Endodermal cell (in vitro differentiated cells): Measurements from ENCODE around the gene SUDS3. TPM values are rescaled to one million over a fixed set of nuclear protein-coding genes. Genes with fewer than 3 reads are reported as not detected.
"Not testable (repeated sequence)": the region's sequence is repeated elsewhere in the genome, so short reads cannot be mapped to it uniquely, and the experiment has no call there.

Experiments
- DNase-seq: peaks from one replicate; pipeline ENCODE4 v3.0.0-alpha.2; 2017
- H3K27ac ChIP-seq: 2 replicates; pipeline ENCODE4 v1.5.1; 2013; ENCODE audit warnings: mild to moderate bottlenecking, low read depth, low read length, moderate library complexity
- H3K27me3 ChIP-seq: 2 replicates; pipeline ENCODE4 v1.6.1; 2013; ENCODE audit warnings: mild to moderate bottlenecking, low read length, moderate library complexity; ENCODE audit not compliant: insufficient read depth, control insufficient read depth, poor library complexity, severe bottlenecking
- H3K36me3 ChIP-seq: 2 replicates; pipeline ENCODE4 v1.7.0; 2013; ENCODE audit warnings: mild to moderate bottlenecking, low read length, moderate library complexity; ENCODE audit not compliant: control insufficient read depth, insufficient read depth
- H3K4me1 ChIP-seq: one replicate; pipeline ENCODE4 v1.7.0; 2013; ENCODE audit warnings: low read length; ENCODE audit not compliant: control insufficient read depth, insufficient read depth
- H3K4me3 ChIP-seq: 2 replicates; pipeline ENCODE4 v1.5.1; 2013; ENCODE audit warnings: mild to moderate bottlenecking, low read length, moderate library complexity
- H3K9ac ChIP-seq: 2 replicates; pipeline ENCODE4 v1.6.1; 2013; ENCODE audit warnings: mild to moderate bottlenecking, low read length, moderate library complexity; ENCODE audit not compliant: poor library complexity, severe bottlenecking; ENCODE audit errors: extremely low read depth
- H3K9me3 ChIP-seq: 2 replicates; pipeline ENCODE4 v1.6.1; 2013; ENCODE audit warnings: mild to moderate bottlenecking, low read length, moderate library complexity; ENCODE audit not compliant: control insufficient read depth
- H3K27ac Mint-ChIP-seq: 2 replicates; pipeline ENCODE4 v1.8.0; 2020; ENCODE audit warnings: mixed read lengths
- H3K27me3 Mint-ChIP-seq: 2 replicates; pipeline ENCODE4 v1.8.0; 2021; ENCODE audit warnings: mild to moderate bottlenecking, mixed read lengths; ENCODE audit not compliant: insufficient read depth
- H3K36me3 Mint-ChIP-seq: 2 replicates; pipeline ENCODE4 v1.8.0; 2020; ENCODE audit warnings: low read depth, mixed read lengths
- H3K4me1 Mint-ChIP-seq: 2 replicates; pipeline ENCODE4 v1.8.0; 2020; ENCODE audit warnings: mixed read lengths
- H3K4me3 Mint-ChIP-seq: 2 replicates; pipeline ENCODE4 v1.8.0; 2020; ENCODE audit warnings: mild to moderate bottlenecking, moderate library complexity, mixed read lengths
- H3K9me3 Mint-ChIP-seq: 2 replicates; pipeline ENCODE4 v1.8.0; 2020; ENCODE audit warnings: mild to moderate bottlenecking, mixed read lengths
- CTCF ChIP-seq: fragments of 200-600 bp; sonication (generic); conservative IDR thresholded peaks from 2 replicates; pipeline ENCODE4 v1.5.0; 2021; ENCODE audit warnings: antibody characterized with exemption, mild to moderate bottlenecking
- WGBS, 2 experiments: methylation state at CpG; one replicate each; pipeline versions ENCODE4 v1.1.5 to v1.1.7; 2013; ENCODE audit warnings: missing lambda C conversion rate in 2 of 2, mixed read lengths in 1 of 2; ENCODE audit not compliant: insufficient coverage in 1 of 2, insufficient read length in 1 of 2; 5-methylcytosine and 5-hydroxymethylcytosine counted together
- total RNA-seq, 2 donors: library from RNA; stranded (reverse); fragmentation: NEBNext Ultra II Directional in 1 of 2; extraction: Animal tissue kit (Norgen Biotek cat#: 25700) in 1 of 2; gene quantifications; 2 replicates in 1 of 2; 3 replicates in 1 of 2; pipeline ENCODE4 v1.2.1, GENCODE V29; 2021

Gene SUDS3
- total RNA-seq, 2 donors from 2014 or later, result 51.4 to 57.9 TPM

- H3K36me3 ChIP-seq, result no peaks in the 10 kb centered on the region
- WGBS, 2 experiments, result 91 to 98% methylated on average over 5 to 6 of the region's 6 CpGs
- Mint-ChIP-seq H3K9me3 (peaks cover 12% of the 10 kb centered on the region), H3K27me3 (no peaks in the 10 kb centered on the region), H3K27ac (no peak overlapping the region), H3K4me1 (peaks cover 23% of the 10 kb centered on the region), H3K4me3 (no peak overlapping the region), H3K36me3 (peaks cover 10% of the 10 kb centered on the region)
- no peak overlapping the region for H3K27ac ChIP-seq
- no peak overlapping the region for H3K4me3 ChIP-seq
- no peaks in the 10 kb centered on the region for H3K27me3 ChIP-seq
- TF ChIP-seq CTCF, result no peak
- DNase-seq, result no peak
- no peak overlapping the region for H3K9ac ChIP-seq
- no peaks in the 10 kb centered on the region for H3K9me3 ChIP-seq
- H3K4me1 ChIP-seq, result no peaks in the 10 kb centered on the region
Observed at GRCh38 chr12:118350908-118351559, 25.3 kb upstream of the SUDS3 start.

GRCh38 chr12:118353721-118354120, 22.6 kb upstream of the SUDS3 start:
- WGBS, 2 experiments, result 100% methylated on average over 1 of the region's 4 CpGs; no CpG with 5 or more reads in 1 of the 2 experiments
- no peaks in the 10 kb centered on the region for H3K27me3 Mint-ChIP-seq
- H3K27me3 ChIP-seq, result no peaks in the 10 kb centered on the region
- no peaks in the 10 kb centered on the region for H3K4me1 ChIP-seq
- H3K36me3 ChIP-seq, result no peaks in the 10 kb centered on the region
- H3K4me1 Mint-ChIP-seq, result peaks cover 10% of the 10 kb centered on the region
- peaks cover 12% of the 10 kb centered on the region for H3K9me3 Mint-ChIP-seq
- DNase-seq, result no peak
- no peak overlapping the region for H3K4me3 ChIP-seq
- no peak for TF ChIP-seq CTCF
- peaks cover 10% of the 10 kb centered on the region for H3K36me3 Mint-ChIP-seq
- no peaks in the 10 kb centered on the region for H3K9me3 ChIP-seq
- no peak overlapping the region for H3K9ac ChIP-seq
- no peak overlapping the region for H3K27ac ChIP-seq
- no peak overlapping the region for H3K27ac Mint-ChIP-seq
- H3K4me3 Mint-ChIP-seq, result no peak overlapping the region

GRCh38 chr12:118354503-118354902, 21.9 kb upstream of the SUDS3 start:
- 88 to 93% methylated on average over 2 to 4 of the region's 4 CpGs for WGBS, 2 experiments
- H3K27me3 ChIP-seq, H3K36me3 ChIP-seq, H3K4me1 ChIP-seq, H3K9me3 ChIP-seq, H3K36me3 Mint-ChIP-seq, H3K27me3 Mint-ChIP-seq, H3K9ac ChIP-seq, H3K4me3 Mint-ChIP-seq, DNase-seq, H3K27ac Mint-ChIP-seq, H3K4me3 ChIP-seq, H3K27ac ChIP-seq: not testable (repeated sequence)
- H3K4me1 Mint-ChIP-seq, result peaks cover 16% of the 10 kb centered on the region
- H3K9me3 Mint-ChIP-seq, result peaks cover 12% of the 10 kb centered on the region

GRCh38 chr12:118354903-118355302, 21.5 kb upstream of the SUDS3 start:
- Mint-ChIP-seq H3K9me3 (peaks cover 12% of the 10 kb centered on the region), H3K36me3 (peaks cover 13% of the 10 kb centered on the region), H3K27me3 (no peaks in the 10 kb centered on the region), H3K4me3 (no peak overlapping the region), H3K4me1 (peaks cover 18% of the 10 kb centered on the region), H3K27ac (no peak overlapping the region)
- WGBS, 2 experiments, result no CpG with 5 or more reads among the region's 1 CpG
- no peak overlapping the region for H3K9ac ChIP-seq
- H3K4me1 ChIP-seq, result no peaks in the 10 kb centered on the region
- H3K27me3 ChIP-seq, result no peaks in the 10 kb centered on the region
- no peak for TF ChIP-seq CTCF
- no peak overlapping the region for H3K27ac ChIP-seq
- H3K9me3 ChIP-seq, result no peaks in the 10 kb centered on the region
- H3K36me3 ChIP-seq, result no peaks in the 10 kb centered on the region
- no peak for DNase-seq
- H3K4me3 ChIP-seq, result no peak overlapping the region
